NCI-H446 treated with DMSO at 0.1 percent for 48 hours (cell line): ENCODE measurements around the gene LAMA5.

Experiments
- DNase-seq: peaks from one replicate; lab custom pipeline; 2025; lab: John Stamatoyannopoulos, UW

The LAMA5 gene

DNA sequence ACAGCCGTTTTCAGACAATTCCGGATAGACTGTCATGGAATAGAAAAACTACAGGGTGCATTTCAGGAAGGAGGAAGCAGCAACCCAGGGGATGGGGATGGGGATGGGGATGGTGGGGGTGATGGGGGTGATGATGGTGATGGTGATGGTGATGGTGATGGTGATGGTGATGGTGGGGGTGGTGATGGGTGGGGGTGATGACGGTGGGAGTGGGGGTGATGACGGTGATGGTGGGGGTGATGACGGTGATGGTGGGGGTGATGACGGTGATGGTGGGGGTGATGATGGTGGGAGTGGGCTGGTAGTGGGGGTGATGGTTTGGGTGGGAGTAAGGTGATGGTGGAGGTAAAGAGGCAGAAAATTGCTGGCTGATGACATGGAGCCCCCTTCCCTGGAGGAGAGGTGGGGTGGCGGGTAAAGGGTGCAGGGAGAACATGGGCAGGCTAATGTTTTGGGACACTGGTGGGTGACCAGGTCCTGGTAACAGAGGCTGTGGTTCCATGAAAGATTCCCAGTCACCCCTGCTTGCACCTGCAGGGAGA, 17.5 kb downstream of the LAMA5 start:
- no peak for DNase-seq

DNA sequence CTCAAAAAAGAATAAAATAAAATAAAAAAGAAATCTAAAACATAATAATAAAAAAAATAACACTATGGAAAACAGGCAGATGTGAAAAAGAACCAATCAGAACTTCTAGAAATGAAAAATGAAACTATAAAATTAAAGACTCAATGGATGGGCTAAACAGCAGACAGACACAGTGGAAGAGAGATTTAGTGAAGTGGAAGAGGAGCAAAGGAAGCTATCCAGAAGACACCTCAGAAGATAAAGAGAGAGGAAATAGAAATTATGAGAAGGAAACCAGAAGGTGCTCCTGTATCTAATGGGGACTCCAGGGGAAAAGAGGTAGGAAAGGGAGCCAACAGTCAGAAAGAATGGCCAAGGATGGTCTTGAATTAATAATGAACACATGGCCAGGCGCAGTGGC, 18.5 kb downstream of the LAMA5 start:
- no peak for DNase-seq

DNA sequence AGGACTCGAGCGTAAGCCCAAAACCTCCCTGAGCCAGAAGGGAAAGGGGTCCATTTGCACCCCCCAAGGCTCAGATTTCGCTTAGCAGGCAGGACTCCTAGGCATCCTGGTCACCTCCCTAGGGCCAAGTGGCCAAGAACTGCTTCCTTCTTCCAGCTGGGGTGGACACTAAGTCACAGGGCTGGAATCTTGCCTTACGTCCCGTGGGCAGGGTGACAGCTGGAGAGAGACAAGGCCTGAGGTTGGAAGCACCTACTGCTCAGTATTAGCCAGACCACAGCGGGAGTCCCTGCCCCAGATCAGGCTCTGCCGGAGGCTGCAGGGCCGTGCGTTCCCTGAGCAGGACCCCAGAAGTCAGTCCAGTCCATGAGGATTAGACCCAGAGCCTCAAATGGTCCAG, 19.7 kb downstream of the LAMA5 start:
- DNase-seq = no peak

- no peak for DNase-seq
These were observed 20.0 kb downstream of the LAMA5 start for GRCh38 chr20:62347151-62347404.

DNA sequence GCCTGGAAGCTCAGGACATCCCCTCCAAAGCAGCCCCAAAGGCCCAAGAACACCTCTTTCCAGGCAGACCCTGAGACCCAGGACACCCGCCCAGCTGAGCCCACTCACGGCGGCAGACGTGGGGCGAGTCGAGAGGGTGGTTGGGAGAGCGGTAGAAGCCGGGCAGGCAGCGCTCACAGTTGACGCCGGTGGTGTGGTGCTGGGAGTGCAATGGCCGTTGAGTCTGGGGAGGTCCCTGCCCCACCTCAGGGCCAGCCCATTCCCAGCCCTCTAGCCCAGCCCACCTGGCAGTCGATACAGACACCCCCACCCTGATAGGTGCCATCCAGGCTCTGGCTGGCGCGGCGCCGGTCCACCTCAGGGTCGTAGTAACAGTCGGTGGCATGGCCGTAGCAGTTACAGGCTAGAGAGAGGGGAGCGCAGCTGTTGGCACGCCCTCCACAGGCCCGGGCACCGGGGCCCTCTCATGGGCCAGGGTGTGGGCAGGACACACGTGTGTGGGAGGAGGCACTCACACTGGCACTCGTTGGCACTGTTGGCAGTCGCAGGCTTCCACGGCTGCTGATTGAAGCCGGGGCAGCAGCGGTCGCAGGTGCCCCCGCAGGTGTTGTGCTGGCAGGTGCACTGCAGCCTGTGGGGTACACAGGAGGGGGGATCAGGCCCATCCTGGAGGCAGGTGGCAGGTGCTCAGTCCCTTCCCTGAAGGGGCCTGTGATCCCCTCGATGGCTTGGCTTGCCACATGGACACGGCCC, 20.5 kb downstream of the LAMA5 start:
- no peak for DNase-seq

DNA sequence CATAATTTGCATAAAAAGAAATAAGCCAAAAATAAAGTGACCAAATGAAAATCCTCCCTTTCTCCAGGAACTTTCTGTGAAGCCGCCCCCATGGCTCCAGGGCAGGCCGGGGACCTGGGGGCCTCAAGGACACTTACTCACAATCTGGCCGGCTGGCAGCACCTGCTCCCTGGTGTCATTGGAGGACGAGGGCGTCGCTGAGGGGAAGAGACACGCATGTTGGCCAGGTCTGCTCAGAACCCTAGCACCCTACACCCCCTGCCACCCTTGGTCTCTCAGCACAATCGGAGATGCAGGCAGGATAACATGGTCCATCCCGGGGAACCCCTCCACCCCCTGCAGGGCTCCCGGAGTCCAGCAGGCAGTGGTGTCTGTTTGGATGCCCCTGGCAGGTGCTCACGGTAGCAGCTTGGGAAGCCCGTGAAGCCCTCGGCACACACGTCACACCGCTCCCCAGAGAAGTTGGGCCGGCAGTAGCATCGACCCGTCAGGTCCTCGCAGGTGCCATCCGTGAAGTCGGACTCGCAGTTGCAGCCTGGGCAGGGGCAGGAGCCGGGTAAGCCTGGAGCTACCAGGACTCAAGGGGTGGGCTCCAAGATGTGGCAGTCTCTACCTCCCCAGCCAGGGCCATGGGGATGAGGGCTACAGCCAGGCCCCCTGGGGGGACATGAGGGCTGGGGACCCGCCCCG, 21.3 kb downstream of the LAMA5 start:
- DNase-seq = no peak

- no peak for DNase-seq
These were observed 22.3 kb downstream of the LAMA5 start for GRCh38 chr20:62344782-62345181.

- DNase-seq = no peak
These were observed 23.0 kb downstream of the LAMA5 start for GRCh38 chr20:62344092-62344491.

- no peak for DNase-seq
These were observed 24.2 kb downstream of the LAMA5 start for GRCh38 chr20:62342910-62343309.

GRCh38 chr20:62339647-62340062, 27.5 kb downstream of the LAMA5 start:
- no peak for DNase-seq

DNA sequence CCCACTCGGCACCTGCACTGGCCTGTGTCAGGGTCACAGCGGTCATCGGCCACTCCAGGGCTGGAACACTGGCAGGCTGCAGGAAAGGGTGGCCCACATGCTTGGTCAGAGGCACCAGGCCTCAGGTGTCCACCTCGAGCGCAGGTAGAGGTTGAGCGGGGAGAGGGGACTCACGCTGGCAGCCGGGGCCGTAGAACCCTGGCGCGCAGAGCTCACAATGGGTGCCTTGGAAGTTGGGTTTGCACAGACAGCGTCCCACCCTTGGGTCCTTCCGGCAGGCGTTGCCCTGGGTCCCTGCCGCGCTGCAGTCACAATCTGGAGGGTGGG, 28.9 kb downstream of the LAMA5 start:
- DNase-seq = no peak

- DNase-seq = no peak
These were observed 29.4 kb downstream of the LAMA5 start for GRCh38 chr20:62337558-62338293.

DNA sequence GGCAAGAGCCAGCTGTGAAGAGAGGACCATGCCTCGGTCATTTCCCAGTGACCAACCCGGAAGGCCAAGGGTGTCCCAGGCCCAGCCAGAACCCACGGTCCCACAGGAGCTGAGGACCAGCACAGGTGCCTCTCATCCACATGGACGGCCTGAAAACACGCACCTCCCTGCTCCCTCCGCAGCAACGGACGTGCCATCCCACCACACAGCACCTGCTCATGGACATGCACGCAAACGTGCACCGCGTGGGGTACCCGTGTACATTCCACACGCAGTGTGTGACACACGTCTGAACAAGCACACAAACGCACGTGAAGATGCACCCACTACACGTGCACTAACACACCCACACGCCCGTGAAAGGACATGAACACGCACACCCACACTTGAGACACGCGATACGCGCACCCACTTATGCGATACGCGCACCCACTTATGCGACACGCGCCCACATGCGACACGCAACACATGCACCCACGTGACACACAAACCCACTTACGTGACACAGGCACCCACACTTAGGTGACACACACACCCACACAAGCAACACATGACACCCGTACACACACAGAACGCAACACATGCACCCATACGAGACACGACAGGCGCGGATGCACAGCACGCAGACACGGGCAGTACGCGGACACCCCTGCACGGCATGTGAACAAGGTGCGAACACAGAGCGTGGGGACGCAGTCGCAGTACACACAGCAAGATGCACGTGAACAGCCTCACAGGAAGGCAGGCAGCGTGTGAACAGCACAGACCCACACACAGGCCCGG, 30.1 kb downstream of the LAMA5 start:
- no peak for DNase-seq

DNA sequence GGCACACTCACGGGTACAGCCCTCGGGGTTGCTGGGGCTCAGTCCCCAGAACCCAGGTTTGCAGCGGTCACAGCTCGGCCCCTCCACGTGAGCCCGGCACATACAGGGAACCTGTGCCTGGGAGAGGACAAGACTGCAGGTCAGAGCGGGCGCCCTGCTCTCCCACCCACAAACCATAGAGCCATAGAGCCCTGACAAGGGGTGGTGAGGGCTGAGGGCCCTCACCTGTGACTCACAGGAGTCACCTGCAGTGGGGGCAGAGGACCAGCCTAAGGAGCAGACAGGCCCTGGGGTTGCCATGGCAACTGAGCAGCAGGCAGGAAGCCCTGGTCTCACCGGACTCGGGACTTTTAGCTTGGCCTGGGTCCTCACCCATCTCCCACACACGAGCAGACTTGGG, 30.8 kb downstream of the LAMA5 start:
- no peak for DNase-seq

- no peak for DNase-seq
These were observed 31.6 kb downstream of the LAMA5 start for GRCh38 chr20:62335532-62335931.

DNA sequence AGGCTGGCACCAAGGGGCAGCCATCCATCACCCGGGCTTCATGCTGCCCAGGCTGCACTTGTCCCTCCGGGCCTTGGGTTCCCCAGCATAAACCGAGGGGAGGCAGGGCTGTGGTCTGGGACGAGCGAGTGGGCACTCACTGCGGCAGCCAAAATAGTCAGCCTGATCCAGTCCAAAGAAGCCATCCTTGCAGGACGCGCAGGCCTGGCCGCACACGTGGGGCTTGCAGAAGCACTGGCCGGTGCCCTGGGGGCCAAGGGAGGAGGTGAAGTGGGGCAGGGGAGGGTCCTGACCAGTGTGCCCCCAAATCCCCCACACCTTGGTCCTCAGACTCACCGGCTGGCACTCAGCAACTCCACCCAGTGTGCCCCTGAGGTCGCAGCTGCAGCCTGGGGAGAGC, 32.2 kb downstream of the LAMA5 start:
- DNase-seq = no peak

- no peak for DNase-seq
These were observed 33.1 kb downstream of the LAMA5 start for GRCh38 chr20:62333820-62334595.

DNA sequence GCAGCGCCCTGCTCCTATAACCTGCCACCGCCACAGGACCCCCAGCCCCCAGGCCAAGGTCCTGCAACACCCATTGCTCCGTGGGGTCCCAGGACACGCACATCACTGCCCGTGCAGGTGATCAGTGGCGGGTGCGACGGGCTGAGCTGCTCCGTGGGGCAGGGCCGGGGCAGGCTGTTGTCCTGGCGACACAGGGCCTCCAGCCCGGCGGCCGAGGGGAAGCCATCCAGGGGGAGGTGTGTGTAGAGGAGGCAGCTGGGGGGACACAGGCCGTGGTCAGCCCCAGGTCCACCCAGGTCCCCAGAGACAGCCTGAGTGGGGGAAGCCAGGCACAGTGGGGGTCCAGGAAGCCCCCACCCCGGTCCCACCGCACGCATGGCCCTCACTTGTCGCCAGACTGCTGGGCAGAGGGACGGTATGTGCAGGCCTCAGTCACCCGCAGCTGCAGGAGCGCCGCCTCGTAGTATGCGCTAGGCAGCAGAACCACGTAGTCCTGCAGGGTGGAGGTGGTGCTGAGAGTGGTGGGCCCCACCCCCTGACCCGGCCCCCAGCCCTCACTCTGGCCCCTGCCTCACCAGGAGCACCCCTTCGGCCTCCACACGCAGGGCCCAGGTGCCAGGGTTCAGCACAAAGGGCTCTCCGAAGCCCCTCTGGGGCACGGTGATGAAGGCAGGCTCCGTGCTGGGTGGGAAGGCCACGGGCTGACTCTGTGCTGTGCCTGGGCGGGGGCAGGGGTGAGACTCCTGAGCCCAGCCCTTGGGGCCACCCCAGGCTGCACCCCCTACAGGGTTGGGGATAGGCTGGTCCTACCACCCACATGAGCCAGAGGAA, 33.9 kb downstream of the LAMA5 start:
- no peak for DNase-seq

GRCh38 chr20:62332421-62332820, 34.7 kb downstream of the LAMA5 start:
- no peak for DNase-seq

DNA sequence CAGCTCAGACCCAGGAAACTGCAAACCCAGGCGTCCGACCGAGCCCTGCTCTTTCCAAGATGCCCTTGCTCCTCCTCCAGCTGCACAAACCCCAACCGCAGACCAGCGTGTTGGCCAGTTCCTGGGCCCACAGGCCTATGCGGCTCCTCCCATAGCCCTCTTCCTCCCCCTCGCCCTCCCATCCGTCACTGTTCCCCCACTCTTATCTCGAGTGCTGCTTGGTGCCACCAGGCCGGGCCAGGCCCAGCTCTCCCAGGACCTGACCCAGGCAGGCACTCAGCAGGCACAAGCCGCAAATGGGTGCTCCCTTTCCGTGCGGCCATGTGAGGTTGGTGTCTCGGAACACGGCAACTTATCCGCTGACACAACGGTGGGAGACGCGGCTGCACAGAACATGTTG, 35.8 kb downstream of the LAMA5 start:
- no peak for DNase-seq
